GM12878 (cell line): ENCODE results near the gene ZNF800. TPM values are rescaled to one million over a fixed set of nuclear protein-coding genes. Genes with fewer than 3 reads are reported as not detected.

ENCODE experiments used
- ATAC-seq: fragments of 200-7000 bp; cut with Tn5 transposase; 3 replicates; pipeline ENCODE4 v1.9.1; 2020; ENCODE audit warnings: mild to moderate bottlenecking, moderate library complexity
- BruUV-seq: library from RNA; stranded (reverse); fragments of 400-500 nt; replicated peaks from 2 replicates; lab custom pipeline; 2021; lab: Mats Ljungman, UMichigan
- CTCF ChIA-PET: fragments of 300-600 bp; sonication (Branson Sonifier 250); formaldehyde crosslinking; extraction: SDS; loops from one replicate; lab custom pipeline; 2021; ENCODE audit warnings: inconsistent platforms; lab: Yijun Ruan, JAX
- POLR2A ChIA-PET: fragments of 350-600 bp; formaldehyde crosslinking; extraction: SDS; loops from one replicate; lab custom pipeline; 2021; ENCODE audit warnings: inconsistent platforms; lab: Charles Lee
- RAD21 ChIA-PET: fragments of 300-600 bp; sonication (Branson Sonifier 250); formaldehyde crosslinking; loops from one replicate; lab custom pipeline; 2023; ENCODE audit warnings: antibody characterized with exemption; ENCODE audit not compliant: unreplicated experiment; lab: Charles Lee
- SMC1A ChIA-PET: fragments of 300-600 bp; sonication (Branson Sonifier 250); formaldehyde crosslinking; loops from one replicate; lab custom pipeline; 2023; ENCODE audit not compliant: unreplicated experiment, uncharacterized antibody; lab: Charles Lee
- DNase-seq: peaks from one replicate; pipeline ENCODE4 v3.0.0-alpha.2; 2011; ENCODE audit warnings: low read depth, low spot score
- FAIRE-seq: peaks from 3 replicates; lab custom pipeline; 2011; peaks lifted over from hg19 to GRCh38; lab: Jason Lieb, UNC
- H2AFZ ChIP-seq: 2 replicates; pipeline ENCODE4 v1.6.0; 2011; ENCODE audit warnings: low read depth, low read length, control low read depth; ENCODE audit not compliant: control insufficient read depth
- H3K27ac ChIP-seq: 2 replicates; pipeline ENCODE4 v1.5.1; 2011; ENCODE audit warnings: control low read depth; ENCODE audit not compliant: control insufficient read depth, insufficient read depth
- H3K27me3 ChIP-seq, 2 experiments: replicated peaks in 1 of 2; 2 replicates each; pipeline versions ENCODE4 v1.6.0 to v1.6.1; 2011; ENCODE audit warnings: low read length in 1 of 2; ENCODE audit not compliant: control insufficient read depth in 2 of 2, insufficient read depth in 2 of 2
- H3K36me3 ChIP-seq, 2 experiments: 2 replicates each; pipeline ENCODE4 v1.5.1; 2011; ENCODE audit warnings: low read length in 1 of 2; ENCODE audit not compliant: control insufficient read depth in 2 of 2, insufficient read depth in 2 of 2
- H3K4me1 ChIP-seq: 2 replicates; pipeline ENCODE4 v1.6.1; 2011; ENCODE audit warnings: mild to moderate bottlenecking, low read length, moderate library complexity, mixed read lengths; ENCODE audit not compliant: control insufficient read depth, insufficient read depth
- H3K4me2 ChIP-seq: 2 replicates; pipeline ENCODE4 v1.6.0; 2011; ENCODE audit warnings: control low read depth; ENCODE audit not compliant: control insufficient read depth, insufficient read depth
- H3K4me3 ChIP-seq: fragments of 200-600 bp; sonication (generic); 2 replicates; pipeline ENCODE4 v1.5.1; 2016
- H3K79me2 ChIP-seq: 2 replicates; pipeline ENCODE4 v1.6.0; 2011; ENCODE audit warnings: low read length; ENCODE audit not compliant: control insufficient read depth, insufficient read depth
- H3K9ac ChIP-seq: 2 replicates; pipeline ENCODE4 v1.8.0; 2011; ENCODE audit warnings: low read length, control low read depth, mixed read lengths; ENCODE audit not compliant: control insufficient read depth, insufficient read depth
- H3K9me3 ChIP-seq: replicated peaks from 3 replicates; pipeline ENCODE4 v1.5.1; 2011; ENCODE audit warnings: mild to moderate bottlenecking, low read length; ENCODE audit not compliant: control insufficient read depth, insufficient read depth
- H4K20me1 ChIP-seq: 2 replicates; pipeline ENCODE4 v1.6.0; 2011; ENCODE audit not compliant: control insufficient read depth, insufficient read depth
- CEBPB ChIP-seq, 2 experiments: fragments of 150-350 bp in 1 of 2; IDR thresholded peaks; 2 replicates each; pipeline ENCODE4 v1.6.1; 2012 to 2014; ENCODE audit warnings: low read depth in 2 of 2, low read length in 2 of 2, borderline replicate concordance in 1 of 2, inconsistent platforms in 1 of 2
- ETV6 ChIP-seq, 2 experiments: fragments of 450-650 bp in 1 of 2; IDR thresholded peaks in 1 of 2; conservative IDR thresholded peaks in 1 of 2; 2 replicates each; pipeline ENCODE4 v1.6.1; 2014; ENCODE audit warnings: antibody characterized with exemption in 1 of 2, borderline replicate concordance in 1 of 2, low read depth in 1 of 2, mild to moderate bottlenecking in 1 of 2, moderate library complexity in 1 of 2
- EZH2 ChIP-seq: IDR thresholded peaks from 2 replicates; pipeline ENCODE4 v1.6.1; 2012; ENCODE audit warnings: low read depth, mild to moderate bottlenecking, control low read depth, inconsistent platforms, low read length, borderline replicate concordance; ENCODE audit not compliant: control insufficient read depth
- FOS ChIP-seq: IDR thresholded peaks from 3 replicates; pipeline ENCODE4 v1.6.1; 2011; ENCODE audit warnings: borderline replicate concordance; ENCODE audit not compliant: insufficient read length; ENCODE audit errors: extremely low read depth
- NFIC ChIP-seq: IDR thresholded peaks from 2 replicates; pipeline ENCODE4 v1.6.1; 2012; ENCODE audit warnings: low read depth, mild to moderate bottlenecking, inconsistent platforms, low read length, moderate library complexity
- NFXL1 ChIP-seq: fragments of 450-650 bp; IDR thresholded peaks from 2 replicates; pipeline ENCODE4 v1.6.1; 2017; ENCODE audit warnings: antibody characterized with exemption, mild to moderate bottlenecking, borderline replicate concordance
- WGBS: methylation state at CpG from one replicate; pipeline ENCODE4 v1.1.6; 2016; ENCODE audit warnings: low lambda C conversion rate; ENCODE audit not compliant: insufficient replicate concordance, insufficient coverage; ENCODE audit errors: missing lambda C conversion rate; 5-methylcytosine and 5-hydroxymethylcytosine counted together
- in situ Hi-C: fragments of 300-500 bp; cut with MboI; formaldehyde crosslinking; loops from 9 replicates; pipeline ENCODE4 v1.14.3; 2018; ENCODE audit warnings: mixed read lengths
- intact Hi-C: fragments of 100-400 bp; cut with micrococcal nuclease; formaldehyde crosslinking; loops from one replicate; pipeline ENCODE4 v1.14.2; 2022; ENCODE audit not compliant: unreplicated experiment
- polyA plus RNA-seq, 11 experiments: library from polyadenylated mRNA; depleted of rRNA in 4 of 11; unstranded in 6 of 11; stranded (reverse) in 5 of 11; fragments of >200 nt; fragmentation: Nextera tagmentation in 4 of 11; fragmentation: Illumina TruSeq in 1 of 11; extraction: Ambion mirVana in 4 of 11; extraction: Trizol in 1 of 11; gene quantifications; 1 replicate in 1 of 11; 2 replicates in 10 of 11; pipeline versions ENCODE4 v1.2.1 to v1.2.3, GENCODE V29; 2011 to 2016; ENCODE audit warnings: inconsistent platforms in 2 of 11, missing spikeins in 2 of 11, low read depth in 1 of 11
- total RNA-seq, 4 experiments: library from RNA; depleted of rRNA in 3 of 4; stranded (reverse); fragments of >200 nt in 3 of 4; fragmentation: Illumina TruSeq in 1 of 4; extraction: Trizol in 1 of 4; gene quantifications; 2 replicates each; pipeline versions ENCODE4 v1.2.1 to v1.2.3, GENCODE V29; 2013 to 2021
- TF ChIP-seq, protein P1 (sequence below): IDR thresholded peaks from 2 replicates; pipeline ENCODE4 v1.6.1; 2012; ENCODE audit warnings: low read depth, low read length, improper control_type of control experiment
- TF ChIP-seq, protein P2 (sequence below): IDR thresholded peaks from 2 replicates; pipeline ENCODE4 v1.6.1; 2011; ENCODE audit warnings: borderline replicate concordance, low read depth, mild to moderate bottlenecking, moderate library complexity, mixed read lengths, low read length; ENCODE audit not compliant: insufficient read depth; ENCODE audit errors: extremely low read length

ZNF800 gene
- total and polyA plus RNA-seq, 10 of the 15 experiments (the other 5 are each of a cell fraction or from before 2014, with no cell fraction given) = 6.8 to 33.9 (median 23.8) TPM

DNA sequence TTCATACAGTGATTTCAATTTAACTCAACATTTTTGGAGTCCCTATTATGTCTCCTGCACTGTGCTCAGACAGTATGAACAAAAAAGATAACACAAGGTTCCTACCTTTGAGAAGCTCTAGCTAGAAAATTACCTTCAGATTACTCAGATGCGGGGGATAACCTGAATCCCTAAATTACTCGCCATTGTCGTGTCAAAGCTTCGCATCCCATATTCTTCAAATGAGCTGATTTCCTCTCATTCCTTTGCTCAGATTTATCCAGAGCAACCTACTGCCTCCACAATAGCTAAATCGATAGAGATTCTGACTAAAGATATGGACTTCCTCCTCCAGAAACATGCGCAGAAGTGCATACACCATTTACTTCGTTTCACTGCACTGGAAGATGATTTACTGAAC lies 42.6 kb downstream of the ZNF800 start:
- ATAC-seq = no peak
- no peak for FAIRE-seq
- Histone ChIP-seq H3K4me1 (no peaks in the 10 kb centered on the region), H3K27ac (no peak overlapping the region), H3K9ac (no peak overlapping the region), H3K9me3 (no peaks in the 10 kb centered on the region), H3K4me2 (no peak overlapping the region), H3K27me3 (no peaks in the 10 kb centered on the region), H3K4me3 (no peak overlapping the region), H2AFZ (no peak overlapping the region), H4K20me1 (no peaks in the 10 kb centered on the region), H3K79me2 (no peaks in the 10 kb centered on the region), H3K36me3 (no peaks in the 10 kb centered on the region)
- no peak for DNase-seq
- intact Hi-C loops (loop anchor here (5.0 kb wide), 1 partner anchor 162 kb away; no protein-coding TSS in a partner anchor), in situ Hi-C loops (loop anchor here (5.0 kb wide), 1 partner anchor 97 kb away; no protein-coding TSS in a partner anchor)
- POLR2A ChIA-PET = no interaction called here
- BruUV-seq = no TSS peak
- RAD21 ChIA-PET = interaction anchor here (1.0 to 1.9 kb wide), 2 partner anchors 55 to 98 kb away, joined by 4 to 5 read pairs; no protein-coding TSS in a partner anchor
- TF ChIP-seq NFIC = 0 out of 2 replicates have a peak, but pooled peaks have one; percentile 21
- TF ChIP-seq, protein P1, sequence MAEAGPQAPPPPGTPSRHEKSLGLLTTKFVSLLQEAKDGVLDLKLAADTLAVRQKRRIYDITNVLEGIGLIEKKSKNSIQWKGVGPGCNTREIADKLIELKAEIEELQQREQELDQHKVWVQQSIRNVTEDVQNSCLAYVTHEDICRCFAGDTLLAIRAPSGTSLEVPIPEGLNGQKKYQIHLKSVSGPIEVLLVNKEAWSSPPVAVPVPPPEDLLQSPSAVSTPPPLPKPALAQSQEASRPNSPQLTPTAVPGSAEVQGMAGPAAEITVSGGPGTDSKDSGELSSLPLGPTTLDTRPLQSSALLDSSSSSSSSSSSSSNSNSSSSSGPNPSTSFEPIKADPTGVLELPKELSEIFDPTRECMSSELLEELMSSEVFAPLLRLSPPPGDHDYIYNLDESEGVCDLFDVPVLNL = no peak
- SMC1A ChIA-PET = interaction anchor here (0.9 to 1.5 kb wide), 4 partner anchors 10 to 165 kb away, joined by 3 to 5 read pairs (median 4); no protein-coding TSS in a partner anchor
- CTCF ChIA-PET = interaction anchor here (0.7 to 3.8 kb wide), 8 partner anchors 10 to 279 kb away, joined by 3 to 31 read pairs (median 3); no protein-coding TSS in a partner anchor
- whole genome bisulfite sequencing = 76% methylated on average over 7 of the region's 7 CpGs

DNA sequence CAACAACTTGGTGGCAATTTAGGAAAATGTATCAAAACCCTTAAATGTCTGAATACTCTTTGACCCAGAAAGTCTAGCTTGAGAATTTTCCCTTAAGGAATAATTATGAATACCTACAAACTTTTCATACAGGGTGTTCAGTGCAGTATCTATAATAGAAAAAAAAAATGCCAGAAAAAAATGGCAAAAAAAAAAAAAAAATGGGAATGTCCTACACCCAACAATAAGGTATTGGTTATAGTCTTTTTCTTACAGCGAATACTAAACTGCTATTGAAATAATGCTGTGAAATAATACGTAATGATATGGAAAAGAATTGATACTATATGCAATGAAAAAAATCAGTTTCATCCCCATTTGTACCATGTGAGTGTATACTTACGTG lies 44.3 kb downstream of the ZNF800 start:
- no peaks in the 10 kb centered on the region for H3K36me3 ChIP-seq
- CTCF ChIA-PET = interaction anchor here (0.6 to 3.8 kb wide), 22 partner anchors 9 to 281 kb away, joined by 3 to 19 read pairs (median 4); no protein-coding TSS in a partner anchor
- no peak overlapping the region for H3K9ac ChIP-seq
- no peaks in the 10 kb centered on the region for H4K20me1 ChIP-seq
- H3K4me1 ChIP-seq = no peaks in the 10 kb centered on the region
- peak overlapping the region; percentile 24 for H2AFZ ChIP-seq
- DNase-seq (no peak), FAIRE-seq (no peak), ATAC-seq (no peak)
- SMC1A ChIA-PET = interaction anchor here (0.6 to 2.8 kb wide), 6 partner anchors 16 to 762 kb away, joined by 3 to 17 read pairs (median 3); no protein-coding TSS in a partner anchor
- BruUV-seq = no TSS peak
- H3K27ac ChIP-seq = no peak overlapping the region
- no peaks in the 10 kb centered on the region for H3K9me3 ChIP-seq
- no peaks in the 10 kb centered on the region for H3K79me2 ChIP-seq
- in situ Hi-C loops = loop anchor here (5.0 kb wide), 1 partner anchor 99 kb away; no protein-coding TSS in a partner anchor
- RAD21 ChIA-PET = interaction anchor here (0.7 to 2.1 kb wide), 9 partner anchors 20 to 862 kb away, joined by 3 to 20 read pairs (median 4); no protein-coding TSS in a partner anchor
- WGBS = 95% methylated on average over 3 of the region's 3 CpGs
- no peaks in the 10 kb centered on the region for H3K27me3 ChIP-seq
- POLR2A ChIA-PET = no interaction called here
- intact Hi-C loops = loop anchor here (5.0 kb wide), 1 partner anchor 164 kb away; no protein-coding TSS in a partner anchor
- H3K4me3 ChIP-seq = no peak overlapping the region; the same call in 1 of the 2 replicates
- peak overlapping the region; percentile 86 for H3K4me2 ChIP-seq
- no peak for TF ChIP-seq FOS
- no peak for TF ChIP-seq NFXL1
- TF ChIP-seq, protein P2, sequence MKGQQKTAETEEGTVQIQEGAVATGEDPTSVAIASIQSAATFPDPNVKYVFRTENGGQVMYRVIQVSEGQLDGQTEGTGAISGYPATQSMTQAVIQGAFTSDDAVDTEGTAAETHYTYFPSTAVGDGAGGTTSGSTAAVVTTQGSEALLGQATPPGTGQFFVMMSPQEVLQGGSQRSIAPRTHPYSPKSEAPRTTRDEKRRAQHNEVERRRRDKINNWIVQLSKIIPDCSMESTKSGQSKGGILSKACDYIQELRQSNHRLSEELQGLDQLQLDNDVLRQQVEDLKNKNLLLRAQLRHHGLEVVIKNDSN = no peak
- TF ChIP-seq CEBPB (IDR thresholded peaks at IDR 0.05; ENCODE audit: borderline replicate concordance in 1 of 2, low read depth in 2 of 2, low read length in 2 of 2) = no peak
- TF ChIP-seq ETV6 (conservative IDR thresholded peaks at IDR 0.05 in 1 of 2, IDR thresholded peaks at IDR 0.05 in 1 of 2; ENCODE audit: borderline replicate concordance in 1 of 2, low read depth in 1 of 2) = no peak
- TF ChIP-seq EZH2 = no peak
